HFF-Myc (cell line): ENCODE results near the gene RBFOX2.
"Not testable (repeated sequence)": the region's sequence is repeated elsewhere in the genome, so short reads cannot be mapped to it uniquely, and the experiment has no call there.

ENCODE experiments used
- DNase-seq: peaks from one replicate; pipeline ENCODE4 v3.0.0-alpha.2; 2011; ENCODE audit warnings: low read depth; ENCODE audit errors: extremely low read depth
- H3K4me3 ChIP-seq: replicated peaks from 2 replicates; pipeline ENCODE4 v1.5.1; 2011; ENCODE audit warnings: low read depth, mild to moderate bottlenecking, control low read depth, low read length
- CTCF ChIP-seq: IDR thresholded peaks from 2 replicates; pipeline ENCODE4 v1.5.1; 2012; ENCODE audit warnings: mild to moderate bottlenecking, low read depth, low read length, control low read depth; ENCODE audit errors: missing control alignments

Gene RBFOX2

GRCh38 chr22:35805466-35805865 lies 223.2 kb downstream of the RBFOX2 start:
- no peak overlapping the region for H3K4me3 ChIP-seq
- no peak for DNase-seq
- no peak for TF ChIP-seq CTCF

GRCh38 chr22:35804421-35804820 lies 224.2 kb downstream of the RBFOX2 start:
- no peak overlapping the region for H3K4me3 ChIP-seq
- TF ChIP-seq CTCF, result no peak
- DNase-seq, result no peak

- no peak for DNase-seq
- no peak for TF ChIP-seq CTCF
- H3K4me3 ChIP-seq, result no peak overlapping the region
Observed at GRCh38 chr22:35802885-35803284, 225.7 kb downstream of the RBFOX2 start.

- DNase-seq, H3K4me3 ChIP-seq: not testable (repeated sequence)
Observed at GRCh38 chr22:35801301-35801700, 227.3 kb downstream of the RBFOX2 start.

- no peak for TF ChIP-seq CTCF
- no peak for DNase-seq
- H3K4me3 ChIP-seq, result no peak overlapping the region
Observed at GRCh38 chr22:35799150-35799549, 229.5 kb downstream of the RBFOX2 start.

- H3K4me3 ChIP-seq, result no peak overlapping the region
- DNase-seq, result no peak
- no peak for TF ChIP-seq CTCF
Observed at GRCh38 chr22:35797411-35797810, 231.2 kb downstream of the RBFOX2 start.

- no peak overlapping the region for H3K4me3 ChIP-seq
- no peak for TF ChIP-seq CTCF
- DNase-seq, result no peak
Observed at GRCh38 chr22:35795476-35795875, 233.1 kb downstream of the RBFOX2 start.

GRCh38 chr22:35792506-35792905 lies 236.1 kb downstream of the RBFOX2 start:
- no peak for DNase-seq
- no peak for TF ChIP-seq CTCF
- no peak overlapping the region for H3K4me3 ChIP-seq

GRCh38 chr22:35791788-35792187 lies 236.8 kb downstream of the RBFOX2 start:
- not testable (repeated sequence) for DNase-seq, H3K4me3 ChIP-seq
